Smooth muscle cell (in vitro differentiated cells): Measurements from ENCODE around the gene PHACTR1. TPM values are rescaled to one million over a fixed set of nuclear protein-coding genes. Genes with fewer than 3 reads are reported as not detected.

ENCODE experiments used
- DNase-seq: peaks from one replicate; lab custom pipeline; 2025; ENCODE audit not compliant: unreplicated experiment; lab: John Stamatoyannopoulos, UW
- H2AFZ ChIP-seq: fragments of 200-600 bp; sonication (generic); 2 replicates; pipeline ENCODE4 v1.6.0; 2016; ENCODE audit warnings: antibody characterized with exemption, low read depth, mild to moderate bottlenecking
- H3F3A ChIP-seq: fragments of 200-600 bp; sonication (generic); 2 replicates; pipeline ENCODE4 v1.6.0; 2017; ENCODE audit warnings: antibody characterized with exemption, low read depth
- H3K27ac ChIP-seq: fragments of 200-600 bp; sonication (generic); 2 replicates; pipeline ENCODE4 v1.5.1; 2016; ENCODE audit warnings: low read depth, mild to moderate bottlenecking
- H3K27me3 ChIP-seq: fragments of 200-600 bp; sonication (generic); 2 replicates; pipeline ENCODE4 v1.6.1; 2016; ENCODE audit warnings: low read depth, mild to moderate bottlenecking
- H3K36me3 ChIP-seq: fragments of 200-600 bp; sonication (generic); 2 replicates; pipeline ENCODE4 v1.5.1; 2016; ENCODE audit warnings: low read depth
- H3K4me1 ChIP-seq: fragments of 200-600 bp; sonication (generic); 2 replicates; pipeline ENCODE4 v1.5.1; 2016; ENCODE audit warnings: low read depth
- H3K4me2 ChIP-seq: fragments of 200-600 bp; sonication (generic); 2 replicates; pipeline ENCODE4 v1.6.0; 2016; ENCODE audit warnings: mild to moderate bottlenecking
- H3K4me3 ChIP-seq: fragments of 200-600 bp; sonication (generic); 2 replicates; pipeline ENCODE4 v1.5.1; 2016; ENCODE audit warnings: mild to moderate bottlenecking
- H3K79me2 ChIP-seq: fragments of 200-600 bp; sonication (generic); 2 replicates; pipeline ENCODE4 v1.6.0; 2016; ENCODE audit warnings: low read depth, mild to moderate bottlenecking
- H3K9ac ChIP-seq: fragments of 200-600 bp; sonication (generic); 2 replicates; pipeline ENCODE4 v1.6.0; 2016; ENCODE audit warnings: low read depth
- H3K9me3 ChIP-seq: fragments of 200-600 bp; sonication (generic); replicated peaks from 2 replicates; pipeline ENCODE4 v1.5.1; 2016; ENCODE audit warnings: low read depth
- H4K20me1 ChIP-seq: fragments of 200-600 bp; sonication (generic); 2 replicates; pipeline ENCODE4 v1.6.0; 2016; ENCODE audit warnings: low read depth
- CTCF ChIP-seq: fragments of 200-600 bp; sonication (generic); IDR thresholded peaks from 2 replicates; pipeline ENCODE4 v1.5.1; 2017; ENCODE audit warnings: borderline replicate concordance, mild to moderate bottlenecking, antibody characterized with exemption; ENCODE audit not compliant: insufficient read depth, poor library complexity, severe bottlenecking
- WGBS: methylation state at CpG from one replicate; pipeline ENCODE4 v1.1.7; 2016; ENCODE audit warnings: low lambda C conversion rate; 5-methylcytosine and 5-hydroxymethylcytosine counted together
- polyA plus RNA-seq: library from polyadenylated mRNA; unstranded; fragments of >200 nt; fragmentation: Nextera tagmentation; extraction: Ambion mirVana; gene quantifications from 2 replicates; pipeline ENCODE4 v1.2.1, GENCODE V29; 2016
- total RNA-seq: library from RNA; depleted of rRNA; stranded (reverse); fragments of >200 nt; gene quantifications from 2 replicates; pipeline ENCODE4 v1.2.3, GENCODE V29; 2014

Gene PHACTR1
- total and polyA plus RNA-seq, 2 experiments from 2014 or later = 0.09 to 0.67 TPM

GRCh38 chr6:13237318-13237717 is 520.8 kb downstream of the PHACTR1 start:
- no peak overlapping the region for H3K4me2 ChIP-seq
- DNase-seq = no peak
- no peak for TF ChIP-seq CTCF
- H3K9ac ChIP-seq = no peak overlapping the region
- H4K20me1 ChIP-seq = no peaks in the 10 kb centered on the region
- WGBS = 95% methylated on average over 3 of the region's 3 CpGs
- H3K27ac ChIP-seq = no peak overlapping the region
- no peaks in the 10 kb centered on the region for H3K27me3 ChIP-seq
- peaks cover 4% of the 10 kb centered on the region for H3F3A ChIP-seq
- no peak overlapping the region for H2AFZ ChIP-seq
- no peaks in the 10 kb centered on the region for H3K9me3 ChIP-seq
- no peaks in the 10 kb centered on the region for H3K36me3 ChIP-seq
- no peaks in the 10 kb centered on the region for H3K79me2 ChIP-seq
- H3K4me3 ChIP-seq = no peak overlapping the region
- no peaks in the 10 kb centered on the region for H3K4me1 ChIP-seq

- no peaks in the 10 kb centered on the region for H3K27me3 ChIP-seq
- WGBS = 89% methylated on average over 6 of the region's 6 CpGs
- no peak overlapping the region for H3K27ac ChIP-seq
- H3K9me3 ChIP-seq = no peaks in the 10 kb centered on the region
- no peaks in the 10 kb centered on the region for H3K4me1 ChIP-seq
- H3K4me3 ChIP-seq = no peak overlapping the region
- no peaks in the 10 kb centered on the region for H3K79me2 ChIP-seq
- H3K36me3 ChIP-seq = no peaks in the 10 kb centered on the region
- no peak overlapping the region for H3K9ac ChIP-seq
- DNase-seq = no peak
- no peak for TF ChIP-seq CTCF
- H2AFZ ChIP-seq = no peak overlapping the region
- no peaks in the 10 kb centered on the region for H4K20me1 ChIP-seq
- no peak overlapping the region for H3K4me2 ChIP-seq
- peaks cover 4% of the 10 kb centered on the region for H3F3A ChIP-seq
Observed at GRCh38 chr6:13238017-13238416, 521.5 kb downstream of the PHACTR1 start.

- H3K27ac ChIP-seq = no peak overlapping the region
- no peaks in the 10 kb centered on the region for H3K9me3 ChIP-seq
Observed at GRCh38 chr6:13238640-13239216, 522.2 kb downstream of the PHACTR1 start.

More at GRCh38 chr6:13238640-13239216, 522.2 kb downstream of the PHACTR1 start:
- Histone ChIP-seq H2AFZ (no peak overlapping the region), H3K27me3 (no peaks in the 10 kb centered on the region), H3F3A (peaks cover 10% of the 10 kb centered on the region), H4K20me1 (no peaks in the 10 kb centered on the region), H3K9ac (no peak overlapping the region), H3K4me1 (no peaks in the 10 kb centered on the region), H3K36me3 (no peaks in the 10 kb centered on the region), H3K4me3 (no peak overlapping the region), H3K79me2 (no peaks in the 10 kb centered on the region), H3K4me2 (no peak overlapping the region)
- WGBS = 92% methylated on average over 7 of the region's 7 CpGs
- no peak for TF ChIP-seq CTCF
- DNase-seq = no peak
